Muscle of leg (tissue), 11 donors: ENCODE results near the gene SLIT1. TPM values are rescaled to one million over a fixed set of nuclear protein-coding genes. Genes with fewer than 3 reads are reported as not detected.

ENCODE experiments used
- DNase-seq: peaks from one replicate; pipeline ENCODE4 v3.0.0; 2013
- H3K27ac ChIP-seq: one replicate; pipeline ENCODE4 v1.5.1; 2013; ENCODE audit warnings: mild to moderate bottlenecking, low read length, control low read depth
- H3K27me3 ChIP-seq: one replicate; pipeline ENCODE4 v1.6.1; 2013; ENCODE audit warnings: low read length; ENCODE audit not compliant: control insufficient read depth, insufficient read depth
- H3K36me3 ChIP-seq: one replicate; pipeline ENCODE4 v1.6.1; 2013; ENCODE audit warnings: low read length; ENCODE audit not compliant: control insufficient read depth, insufficient read depth
- H3K4me1 ChIP-seq: one replicate; pipeline ENCODE4 v1.6.1; 2013; ENCODE audit warnings: low read length; ENCODE audit not compliant: control insufficient read depth, insufficient read depth
- H3K4me3 ChIP-seq: one replicate; pipeline ENCODE4 v1.5.1; 2013; ENCODE audit warnings: low read length, control low read depth
- H3K9me3 ChIP-seq: replicated peaks from 2 replicates; pipeline ENCODE4 v1.6.1; 2013; ENCODE audit warnings: low read depth, low read length; ENCODE audit not compliant: control insufficient read depth
- WGBS: methylation state at CpG from one replicate; pipeline ENCODE4 v1.1.5; 2013; ENCODE audit warnings: missing lambda C conversion rate; ENCODE audit not compliant: insufficient coverage; 5-methylcytosine and 5-hydroxymethylcytosine counted together
- polyA plus RNA-seq, 8 donors: library from polyadenylated mRNA; unstranded; fragments of 120-200 nt; gene quantifications; one replicate each; pipeline versions ENCODE4 v1.2.1 to v1.2.3, GENCODE V29; 2013; ENCODE audit warnings: inconsistent platforms in 1 of 8, low replicate concordance in 1 of 8; ENCODE audit not compliant: insufficient read length in 8 of 8, insufficient read depth in 1 of 8
- total RNA-seq: library from RNA; stranded (reverse); fragments of 120-200 nt; gene quantifications from one replicate; pipeline ENCODE4 v1.2.4, GENCODE V29; 2013

SLIT1 gene
- total and polyA plus RNA-seq, 9 donors, result 0.35 to 1.4 (median 1.1) TPM

DNA sequence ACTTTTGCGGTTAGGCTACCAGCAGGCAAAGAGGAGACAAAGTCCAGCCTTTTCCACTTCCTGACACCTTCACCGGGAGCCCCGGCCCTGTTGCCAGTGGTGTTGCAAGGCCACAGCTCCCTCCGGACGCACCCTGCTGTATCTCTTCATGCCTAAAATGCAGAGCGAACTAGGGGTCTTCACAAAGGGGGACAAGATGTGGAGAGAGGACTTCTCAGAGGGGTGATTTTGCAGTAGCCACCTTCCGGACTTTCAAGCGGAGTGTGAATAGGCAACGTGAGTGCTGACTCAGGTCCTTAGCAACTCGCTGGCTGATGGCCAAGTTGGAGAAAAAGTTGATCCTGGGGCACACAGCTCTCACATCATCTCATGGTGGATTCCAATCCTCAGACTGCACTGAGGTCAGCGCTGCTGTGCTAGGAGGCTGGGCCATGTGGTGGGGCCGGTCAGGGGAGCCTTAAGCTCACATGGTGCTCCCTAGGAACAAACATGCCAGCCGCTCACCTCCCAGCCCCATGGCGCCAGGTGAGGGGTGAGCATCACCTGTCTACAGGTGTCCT, 187.3 kb downstream of the SLIT1 start:
- no peak for DNase-seq
- 80% methylated on average over 10 of the region's 14 CpGs for WGBS
- Histone ChIP-seq H3K27ac (no peak overlapping the region), H3K4me3 (no peak overlapping the region), H3K36me3 (no peaks in the 10 kb centered on the region), H3K27me3 (no peaks in the 10 kb centered on the region), H3K9me3 (no peaks in the 10 kb centered on the region), H3K4me1 (no peaks in the 10 kb centered on the region)

GRCh38 chr10:96996275-96996965, 189.3 kb downstream of the SLIT1 start:
- Histone ChIP-seq H3K4me3 (no peak overlapping the region), H3K27ac (no peak overlapping the region), H3K4me1 (no peaks in the 10 kb centered on the region), H3K27me3 (no peaks in the 10 kb centered on the region), H3K9me3 (no peaks in the 10 kb centered on the region), H3K36me3 (no peaks in the 10 kb centered on the region)
- 80% methylated on average over 2 of the region's 6 CpGs for WGBS
- no peak for DNase-seq

GRCh38 chr10:96995851-96996250, 189.9 kb downstream of the SLIT1 start:
- DNase-seq, result no peak
- H3K4me3 ChIP-seq, result no peak overlapping the region
- 83% methylated on average over 2 of the region's 4 CpGs for WGBS
- no peak overlapping the region for H3K27ac ChIP-seq
- no peaks in the 10 kb centered on the region for H3K36me3 ChIP-seq
- H3K27me3 ChIP-seq, result no peaks in the 10 kb centered on the region
- no peaks in the 10 kb centered on the region for H3K9me3 ChIP-seq
- no peaks in the 10 kb centered on the region for H3K4me1 ChIP-seq

GRCh38 chr10:96992721-96993120, 193.0 kb downstream of the SLIT1 start:
- no peaks in the 10 kb centered on the region for H3K9me3 ChIP-seq
- no peak overlapping the region for H3K27ac ChIP-seq
- peaks cover 3% of the 10 kb centered on the region for H3K36me3 ChIP-seq
- H3K27me3 ChIP-seq, result no peaks in the 10 kb centered on the region
- no peak overlapping the region for H3K4me3 ChIP-seq
- H3K4me1 ChIP-seq, result no peaks in the 10 kb centered on the region
- 83% methylated on average over 1 of the region's 1 CpG for WGBS
- no peak for DNase-seq

DNA sequence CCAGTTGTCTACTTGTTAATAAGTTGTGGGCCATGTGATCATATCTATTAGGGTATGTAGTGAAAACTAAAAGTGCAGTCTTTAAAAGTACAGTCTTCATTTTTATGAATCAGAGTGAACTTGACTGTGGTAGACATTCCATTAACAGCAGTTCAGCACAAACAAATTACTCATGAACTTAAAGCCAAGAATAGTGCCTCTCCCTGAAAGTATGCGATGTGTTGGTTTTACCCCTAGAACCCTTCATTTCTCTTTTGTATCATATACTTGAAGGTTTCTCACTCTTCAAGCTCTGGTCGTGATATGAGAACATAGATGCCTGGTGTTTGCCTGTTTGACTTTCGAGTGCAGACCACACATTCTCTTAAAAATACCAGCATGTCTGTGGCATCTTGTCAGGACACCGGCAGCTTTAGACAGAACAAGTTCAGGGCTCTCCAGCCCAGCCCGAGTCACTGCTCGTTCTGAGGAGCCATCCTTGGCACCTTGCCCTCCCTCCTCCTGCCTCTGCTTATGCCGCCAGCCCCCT, 194.4 kb downstream of the SLIT1 start:
- Histone ChIP-seq H3K9me3 (no peaks in the 10 kb centered on the region), H3K36me3 (peaks cover 3% of the 10 kb centered on the region), H3K27ac (no peak overlapping the region), H3K4me1 (no peaks in the 10 kb centered on the region), H3K27me3 (no peaks in the 10 kb centered on the region), H3K4me3 (no peak overlapping the region)
- 78% methylated on average over 6 of the region's 7 CpGs for WGBS
- no peak for DNase-seq

GRCh38 chr10:96988426-96988825, 197.3 kb downstream of the SLIT1 start:
- Histone ChIP-seq H3K4me3 (no peak overlapping the region), H3K27me3 (no peaks in the 10 kb centered on the region), H3K9me3 (no peaks in the 10 kb centered on the region), H3K4me1 (peaks cover 16% of the 10 kb centered on the region), H3K27ac (no peak overlapping the region), H3K36me3 (peaks cover 3% of the 10 kb centered on the region)
- DNase-seq, result no peak
- 70% methylated on average over 2 of the region's 4 CpGs for WGBS

DNA sequence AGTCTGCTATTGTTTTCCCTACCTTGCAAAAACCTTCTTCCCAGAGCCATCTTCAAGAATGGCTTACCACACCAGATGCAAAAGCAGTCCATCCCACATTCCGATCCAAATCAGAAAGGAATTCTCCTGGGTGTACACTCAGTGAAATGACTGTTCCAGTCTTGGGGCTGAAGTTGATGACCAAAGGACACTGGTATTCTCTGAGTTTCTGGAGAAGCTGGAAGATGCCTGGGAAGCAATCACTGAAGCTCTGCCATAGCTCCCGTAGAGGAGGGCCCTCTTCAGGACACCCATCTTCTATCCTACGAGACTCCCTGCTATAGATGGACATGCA, 197.9 kb downstream of the SLIT1 start:
- no peak overlapping the region for H3K4me3 ChIP-seq
- H3K36me3 ChIP-seq, result peaks cover 3% of the 10 kb centered on the region
- H3K4me1 ChIP-seq, result peaks cover 17% of the 10 kb centered on the region
- no peaks in the 10 kb centered on the region for H3K27me3 ChIP-seq
- H3K27ac ChIP-seq, result no peak overlapping the region
- H3K9me3 ChIP-seq, result no peaks in the 10 kb centered on the region
- 75% methylated on average over 2 of the region's 3 CpGs for WGBS
- DNase-seq, result no peak

DNA sequence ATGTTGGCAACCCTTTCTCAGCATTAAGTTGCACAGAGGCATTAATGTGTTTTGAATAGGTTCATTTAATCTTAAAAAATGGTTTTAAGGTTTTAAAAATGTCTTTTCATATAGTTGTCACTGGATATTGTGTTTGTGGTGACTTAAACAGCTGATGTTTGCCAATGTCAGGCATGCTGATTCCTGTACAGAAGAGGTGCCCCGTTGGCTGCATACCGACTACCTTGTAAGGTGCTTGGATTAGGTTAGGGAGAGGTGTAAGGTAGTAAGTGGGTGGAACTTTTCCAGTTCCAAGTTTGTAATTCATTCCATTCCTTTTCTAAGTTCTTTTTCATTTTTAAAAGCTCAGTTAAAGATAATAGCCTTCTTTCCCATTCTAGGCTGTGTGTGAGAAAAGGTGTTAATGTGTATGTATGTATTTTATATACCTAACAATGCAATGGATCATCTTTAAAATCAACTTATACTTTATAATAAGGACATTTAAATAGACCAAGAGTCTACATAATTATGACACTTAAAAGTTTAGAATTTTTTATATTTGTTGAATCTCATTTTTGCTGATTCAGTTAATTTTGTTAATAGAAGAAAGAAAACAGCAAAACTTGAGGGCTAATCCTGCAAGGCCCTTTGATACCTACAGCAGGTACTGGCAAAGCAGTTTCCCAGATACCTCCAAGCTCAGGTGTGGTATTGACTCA, 198.5 kb downstream of the SLIT1 start:
- no peak overlapping the region for H3K4me3 ChIP-seq
- no peak for DNase-seq
- no peak overlapping the region for H3K27ac ChIP-seq
- H3K36me3 ChIP-seq, result peaks cover 6% of the 10 kb centered on the region
- peaks cover 17% of the 10 kb centered on the region for H3K4me1 ChIP-seq
- WGBS, result 80% methylated on average over 1 of the region's 2 CpGs
- H3K9me3 ChIP-seq, result no peaks in the 10 kb centered on the region
- H3K27me3 ChIP-seq, result no peaks in the 10 kb centered on the region

GRCh38 chr10:96986200-96986856, 199.4 kb downstream of the SLIT1 start:
- WGBS, result 98% methylated on average over 5 of the region's 6 CpGs
- Histone ChIP-seq H3K9me3 (no peaks in the 10 kb centered on the region), H3K27ac (no peak overlapping the region), H3K27me3 (no peaks in the 10 kb centered on the region), H3K4me3 (no peak overlapping the region), H3K36me3 (peaks cover 15% of the 10 kb centered on the region), H3K4me1 (peaks cover 17% of the 10 kb centered on the region)
- DNase-seq, result no peak

- 9% methylated on average over 9 of the region's 14 CpGs for WGBS
- H3K9me3 ChIP-seq, result no peaks in the 10 kb centered on the region
- H3K4me3 ChIP-seq, result peak overlapping the region; percentile 21
- peaks cover 17% of the 10 kb centered on the region for H3K4me1 ChIP-seq
- peak; percentile 96 for DNase-seq
- peaks cover 22% of the 10 kb centered on the region for H3K36me3 ChIP-seq
- H3K27me3 ChIP-seq, result no peaks in the 10 kb centered on the region
- peak overlapping the region; percentile 91 for H3K27ac ChIP-seq
Observed at GRCh38 chr10:96984541-96985131, 201.1 kb downstream of the SLIT1 start.
